Esophagus squamous epithelium (tissue), 5 donors: ENCODE data around the gene PRUNE2. TPM values are rescaled to one million over a fixed set of nuclear protein-coding genes. Genes with fewer than 3 reads are reported as not detected.

Experiments
- DNase-seq: peaks from one replicate; lab custom pipeline; 2025; lab: John Stamatoyannopoulos, UW
- H3K27ac ChIP-seq, 4 donors: fragments of 200-600 bp; sonication (generic); one replicate each; pipeline ENCODE4 v1.5.1; 2016 to 2019; ENCODE audit warnings: mild to moderate bottlenecking in 1 of 4
- H3K27me3 ChIP-seq, 4 donors: fragments of 200-600 bp; sonication (generic); 1 replicate in 3 of 4; 2 replicates in 1 of 4; pipeline versions ENCODE4 v1.5.1 to v1.6.0; 2017 to 2021; ENCODE audit warnings: antibody characterized with exemption in 1 of 4
- H3K36me3 ChIP-seq, 3 donors: fragments of 200-600 bp; sonication (generic); one replicate each; pipeline ENCODE4 v1.5.1; 2016 to 2019
- H3K4me1 ChIP-seq, 3 donors: fragments of 200-600 bp; sonication (generic); one replicate each; pipeline ENCODE4 v1.5.1; 2017 to 2019
- H3K4me3 ChIP-seq, 4 donors: fragments of 200-600 bp; sonication (generic); 1 replicate in 3 of 4; 2 replicates in 1 of 4; pipeline ENCODE4 v1.5.1; 2016 to 2019; ENCODE audit warnings: mild to moderate bottlenecking in 2 of 4, moderate library complexity in 1 of 4
- H3K9me3 ChIP-seq, 3 donors: fragments of 200-600 bp; sonication (generic); one replicate each; pipeline ENCODE4 v1.5.1; 2016 to 2019
- CTCF ChIP-seq, 6 experiments: fragments of 450-650 bp in 4 of 6; fragments of 200-600 bp in 2 of 6; sonication (generic) in 2 of 6; IDR thresholded peaks; one replicate each; pipeline ENCODE4 v1.5.1; 2016 to 2019; ENCODE audit warnings: antibody characterized with exemption in 6 of 6, mild to moderate bottlenecking in 4 of 6, moderate library complexity in 4 of 6
- POLR2A ChIP-seq, 4 donors: fragments of 450-650 bp; IDR thresholded peaks; one replicate each; pipeline ENCODE4 v1.6.1; 2017; ENCODE audit warnings: antibody characterized with exemption in 4 of 4, mild to moderate bottlenecking in 4 of 4, moderate library complexity in 3 of 4
- WGBS, 2 donors: methylation state at CpG; one replicate each; pipeline ENCODE4 v1.1.5; 2018; 5-methylcytosine and 5-hydroxymethylcytosine counted together
- intact Hi-C: fragments of 100-400 bp; cut with DNase I; formaldehyde crosslinking; loops from one replicate; pipeline ENCODE4 v1.15.0; 2022
- total RNA-seq, 4 donors: library from RNA; depleted of rRNA; stranded (reverse); fragments of >200 nt; gene quantifications; one replicate each; pipeline ENCODE4 v1.1.0, GENCODE V29; 2016
- donor health status: DM: yes; HTN: yes; CAD: no.

PRUNE2 gene
- total RNA-seq, 4 donors from 2014 or later, result 9.9 to 126 (median 26.7) TPM

- TF ChIP-seq CTCF (IDR thresholded peaks at IDR 0.05) (no peak), POLR2A (IDR thresholded peaks at IDR 0.05) (no peak)
- Histone ChIP-seq H3K4me3 (no peak overlapping the region), H3K9me3 (no peaks in the 10 kb centered on the region), H3K27ac (no peak overlapping the region), H3K36me3 (no peaks in the 10 kb centered on the region), H3K27me3 (no peaks in the 10 kb centered on the region), H3K4me1 (no peaks in the 10 kb centered on the region)
- DNase-seq, result no peak
- whole genome bisulfite sequencing, 2 donors, result 54 to 59% methylated on average over 8 of the region's 8 CpGs
- intact Hi-C loops, result no loop called here
Measured at GRCh38 chr9:76580188-76580587, 325.7 kb downstream of the PRUNE2 start.

DNA sequence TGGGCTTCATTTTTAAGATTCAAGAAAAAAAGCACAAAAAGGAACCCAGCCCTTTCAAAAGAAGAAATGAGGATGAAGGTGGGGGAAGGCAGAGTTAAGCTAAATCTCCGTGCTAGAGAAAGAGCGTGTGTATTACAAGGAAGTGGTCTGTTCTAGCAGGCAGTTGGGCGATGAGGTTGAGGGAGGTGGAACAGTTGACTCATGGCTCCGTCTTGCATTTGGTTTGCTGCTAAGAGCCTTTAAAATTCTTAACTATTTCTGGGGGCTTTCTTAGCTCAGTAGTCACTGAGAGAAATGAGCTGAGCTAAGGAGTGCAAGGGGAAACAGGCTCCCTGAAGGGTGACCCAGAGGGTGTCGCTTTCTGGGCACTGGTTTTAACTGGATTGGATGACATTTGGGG, 329.6 kb downstream of the PRUNE2 start:
- H3K36me3 ChIP-seq, result no peaks in the 10 kb centered on the region
- WGBS, 2 donors, result 63 to 69% methylated on average over 5 of the region's 5 CpGs
- no peak for TF ChIP-seq POLR2A (IDR thresholded peaks at IDR 0.05)
- no peak for TF ChIP-seq CTCF (IDR thresholded peaks at IDR 0.05)
- H3K27ac ChIP-seq, result peak overlapping the region in 1 of 4 donors; percentile 46
- no peak for DNase-seq
- intact Hi-C loops, result no loop called here
- H3K4me1 ChIP-seq, result peaks cover 0 to 9% (median 0%) of the 10 kb centered on the region in 3 donors
- H3K27me3 ChIP-seq, result peaks cover 0 to 13% (median 0%) of the 10 kb centered on the region in 4 donors
- H3K9me3 ChIP-seq, result peaks cover 0 to under 1% (median 0%) of the 10 kb centered on the region in 3 donors
- no peak overlapping the region for H3K4me3 ChIP-seq

DNA sequence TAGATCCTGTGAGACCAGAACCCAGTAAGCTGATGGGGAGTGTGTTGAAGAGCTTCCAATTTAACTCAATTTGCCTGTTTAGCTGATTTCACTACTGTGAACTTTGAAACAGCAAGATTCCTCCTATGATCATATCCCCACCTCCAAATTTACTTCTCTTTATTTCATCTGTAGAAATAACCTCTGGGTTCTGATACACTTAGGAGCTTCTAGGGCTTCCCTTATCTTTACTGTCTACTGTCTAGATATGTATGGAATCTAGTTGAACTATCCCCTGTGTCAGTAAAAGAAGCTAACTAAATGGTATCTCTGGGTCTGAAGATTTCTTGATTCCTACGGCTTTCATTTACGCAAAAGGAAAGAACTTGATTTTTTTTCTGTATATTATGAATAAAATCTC, 330.2 kb downstream of the PRUNE2 start:
- peaks cover 0 to 7% (median 0%) of the 10 kb centered on the region in 3 donors for H3K9me3 ChIP-seq
- TF ChIP-seq CTCF (IDR thresholded peaks at IDR 0.05), result no peak
- TF ChIP-seq POLR2A (IDR thresholded peaks at IDR 0.05), result no peak
- H3K36me3 ChIP-seq, result no peaks in the 10 kb centered on the region
- WGBS, 2 donors, result 85 to 87% methylated on average over 2 of the region's 2 CpGs
- H3K27ac ChIP-seq, result peak overlapping the region in 1 of 4 donors; percentile 10
- peaks cover 0 to 11% (median 0%) of the 10 kb centered on the region in 3 donors for H3K4me1 ChIP-seq
- H3K27me3 ChIP-seq, result peaks cover 0 to 13% (median 0%) of the 10 kb centered on the region in 4 donors
- no peak for DNase-seq
- H3K4me3 ChIP-seq, result no peak overlapping the region
- intact Hi-C loops, result no loop called here

GRCh38 chr9:76573905-76574760, 331.8 kb downstream of the PRUNE2 start:
- no peaks in the 10 kb centered on the region for H3K36me3 ChIP-seq
- TF ChIP-seq POLR2A (IDR thresholded peaks at IDR 0.05) (no peak), CTCF (IDR thresholded peaks at IDR 0.05) (no peak)
- H3K4me3 ChIP-seq, result no peak overlapping the region
- peaks cover 0 to 11% (median 0%) of the 10 kb centered on the region in 3 donors for H3K4me1 ChIP-seq
- intact Hi-C loops, result no loop called here
- WGBS, 2 donors, result 81 to 87% methylated on average over 7 to 8 of the region's 9 CpGs
- DNase-seq, result no peak
- peak overlapping the region in 1 of 4 donors; percentile 17 for H3K27ac ChIP-seq
- H3K27me3 ChIP-seq, result peaks cover 0 to 13% (median 0%) of the 10 kb centered on the region in 4 donors
- H3K9me3 ChIP-seq, result peaks cover 0 to 14% (median 0%) of the 10 kb centered on the region in 3 donors

- no peak for DNase-seq
- intact Hi-C loops, result no loop called here
Measured at GRCh38 chr9:76573408-76573807, 332.5 kb downstream of the PRUNE2 start.

More at GRCh38 chr9:76573408-76573807, 332.5 kb downstream of the PRUNE2 start:
- no peaks in the 10 kb centered on the region for H3K36me3 ChIP-seq
- peaks cover 0 to 13% (median 0%) of the 10 kb centered on the region in 4 donors for H3K27me3 ChIP-seq
- H3K27ac ChIP-seq, result no peak overlapping the region
- H3K4me1 ChIP-seq, result peaks cover 0 to 11% (median 0%) of the 10 kb centered on the region in 3 donors
- peaks cover 0 to 14% (median 0%) of the 10 kb centered on the region in 3 donors for H3K9me3 ChIP-seq
- no peak for TF ChIP-seq POLR2A (IDR thresholded peaks at IDR 0.05)
- no peak for TF ChIP-seq CTCF (IDR thresholded peaks at IDR 0.05)
- H3K4me3 ChIP-seq, result no peak overlapping the region
